ENCODE measurements around the gene PCNT.

The PCNT gene

DNA sequence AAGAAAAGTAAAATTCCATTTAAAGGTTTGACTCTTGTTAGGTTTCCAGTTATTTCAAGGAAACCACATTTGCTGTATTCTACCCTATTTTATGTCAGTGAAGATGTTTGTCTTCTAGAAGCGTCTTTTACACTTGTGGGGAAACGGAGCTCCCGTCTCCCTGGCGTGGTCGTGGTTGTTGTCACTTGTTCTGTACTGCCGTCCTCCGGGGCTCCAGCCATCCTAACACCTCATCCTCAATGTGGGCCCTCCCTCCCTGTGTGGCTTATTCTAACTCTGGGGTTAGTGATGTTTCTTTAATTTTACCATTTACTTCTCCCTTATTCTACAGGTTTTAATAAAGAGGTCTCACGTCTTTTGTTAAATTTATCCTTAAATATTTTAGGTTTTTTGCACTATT, 82.0 kb downstream of the PCNT start:
- no peak for DNase-seq (ENCODE audit: low read depth)

DNA sequence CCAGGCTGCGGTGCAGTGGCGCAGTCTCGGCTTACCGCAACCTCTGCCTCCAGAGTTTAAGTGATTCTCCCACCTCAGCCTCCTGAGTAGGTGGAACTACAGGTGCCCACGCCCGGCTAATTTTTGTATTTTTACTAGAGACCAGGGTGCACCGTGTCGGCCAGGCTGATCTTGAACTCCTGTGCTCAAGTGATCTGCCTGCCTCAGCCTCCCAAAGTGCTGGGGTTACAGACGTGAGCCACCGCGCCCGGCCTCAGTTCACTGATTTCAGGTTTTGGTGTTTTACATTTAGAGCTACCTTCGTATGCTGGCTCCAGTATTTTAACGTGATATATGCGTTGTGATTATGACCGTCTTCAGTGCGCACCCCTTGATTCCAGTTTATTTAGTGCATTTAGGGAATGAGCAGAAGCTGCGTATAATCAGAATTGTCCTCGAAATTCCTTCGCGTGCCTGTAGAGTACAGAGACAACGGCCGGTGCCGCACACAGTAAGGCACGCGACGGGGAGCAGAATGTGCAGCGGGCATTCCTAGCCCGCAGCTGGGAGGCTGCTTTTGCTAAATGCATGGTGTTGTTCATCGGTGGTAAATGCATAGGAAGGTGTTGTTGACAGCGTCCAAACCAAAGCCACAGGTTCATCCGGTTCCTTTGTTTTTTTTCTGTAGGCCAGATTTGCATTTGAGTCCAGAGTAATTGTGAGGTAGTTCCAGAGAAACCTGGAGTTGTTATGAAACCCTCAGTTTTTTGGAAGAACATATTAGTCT, 85.9 kb downstream of the PCNT start:
- no peak for DNase-seq (ENCODE audit: low read depth)

DNA sequence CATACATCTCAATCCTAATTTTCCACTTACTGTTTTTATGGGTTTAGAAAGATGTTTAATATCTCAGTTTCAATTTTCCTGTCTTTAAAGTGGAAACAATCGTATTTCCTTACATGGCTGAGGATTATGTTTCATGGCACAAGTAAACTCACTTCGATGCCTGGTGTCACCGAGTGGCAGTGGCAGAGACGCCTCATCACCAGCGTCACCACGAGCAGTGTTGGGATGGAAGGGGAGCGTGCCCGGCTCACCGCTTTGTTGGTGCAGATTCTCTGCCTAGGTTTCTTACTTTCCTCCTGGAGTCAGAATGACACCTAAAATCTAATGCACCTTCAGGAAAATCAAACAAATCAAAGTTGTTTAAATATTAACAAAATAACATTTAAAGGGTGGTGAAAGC, 86.6 kb downstream of the PCNT start:
- no peak for DNase-seq (ENCODE audit: low read depth)

GRCh38 chr21:46411236-46411635, 87.3 kb downstream of the PCNT start:
- no peak for DNase-seq (ENCODE audit: low read depth)

DNA sequence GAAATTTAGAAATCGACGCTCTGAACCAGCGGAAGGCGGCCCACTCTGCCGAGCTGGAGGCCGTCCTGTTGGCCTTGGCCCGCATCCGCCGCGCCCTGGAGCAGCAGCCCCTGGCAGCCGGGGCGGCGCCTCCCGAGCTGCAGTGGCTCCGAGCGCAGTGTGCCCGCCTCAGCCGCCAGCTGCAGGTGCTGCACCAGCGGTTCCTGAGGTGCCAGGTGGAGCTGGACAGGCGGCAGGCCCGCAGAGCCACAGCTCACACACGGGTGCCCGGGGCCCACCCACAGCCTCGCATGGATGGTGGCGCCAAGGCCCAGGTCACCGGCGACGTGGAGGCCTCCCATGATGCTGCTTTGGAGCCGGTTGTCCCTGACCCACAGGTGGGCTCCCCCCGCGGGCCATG, 87.7 kb downstream of the PCNT start:
- no peak for DNase-seq (ENCODE audit: low read depth)

- no peak for DNase-seq (ENCODE audit: low read depth)
These were observed 88.8 kb downstream of the PCNT start for GRCh38 chr21:46412521-46413364.

- DNase-seq (ENCODE audit: low read depth): no peak
These were observed 89.4 kb downstream of the PCNT start for GRCh38 chr21:46413365-46413696.

GRCh38 chr21:46414965-46415275, 91.0 kb downstream of the PCNT start:
- DNase-seq (ENCODE audit: low read depth): no peak

- no peak for DNase-seq (ENCODE audit: low read depth)
These were observed 92.6 kb downstream of the PCNT start for GRCh38 chr21:46416551-46416950.

- DNase-seq (ENCODE audit: low read depth): no peak
These were observed 94.5 kb downstream of the PCNT start for GRCh38 chr21:46418265-46418946.

- DNase-seq (ENCODE audit: low read depth): no peak
These were observed 96.6 kb downstream of the PCNT start for GRCh38 chr21:46420241-46421190.

GRCh38 chr21:46421191-46421750, 97.3 kb downstream of the PCNT start:
- no peak for DNase-seq (ENCODE audit: low read depth)

- DNase-seq (ENCODE audit: low read depth): no peak
These were observed 98.0 kb downstream of the PCNT start for GRCh38 chr21:46421756-46422555.

DNA sequence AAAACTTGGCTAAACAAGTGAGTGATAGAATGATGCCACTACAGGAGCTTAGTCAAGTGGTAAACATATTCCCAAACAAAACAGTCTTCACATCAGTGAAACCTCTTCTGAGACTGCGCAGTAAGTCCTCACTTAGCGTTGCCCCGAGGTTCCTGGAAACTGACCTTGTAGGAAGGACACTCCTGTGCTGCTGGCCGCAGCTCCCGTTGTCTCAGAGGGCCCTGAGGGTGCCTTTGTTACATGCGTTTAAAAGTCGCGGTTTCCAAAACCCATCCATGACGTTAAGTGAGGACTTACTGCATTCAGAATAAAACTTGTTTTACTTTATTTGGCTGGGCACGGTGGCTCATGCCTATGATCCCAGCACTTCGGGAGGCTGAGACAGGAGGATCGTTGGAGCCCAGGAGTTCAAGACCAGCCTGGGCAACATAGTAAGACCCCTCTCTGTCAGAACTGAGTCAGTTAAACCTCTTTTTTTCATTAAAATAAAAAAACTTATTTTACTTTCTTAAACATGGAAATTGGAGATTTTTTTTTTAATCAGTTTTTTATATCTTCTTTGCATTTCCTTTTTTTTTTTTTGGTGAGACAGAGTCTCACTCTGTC, 98.8 kb downstream of the PCNT start:
- no peak for DNase-seq (ENCODE audit: low read depth)

- no peak for DNase-seq (ENCODE audit: low read depth)
These were observed 99.6 kb downstream of the PCNT start for GRCh38 chr21:46423546-46424038.

DNA sequence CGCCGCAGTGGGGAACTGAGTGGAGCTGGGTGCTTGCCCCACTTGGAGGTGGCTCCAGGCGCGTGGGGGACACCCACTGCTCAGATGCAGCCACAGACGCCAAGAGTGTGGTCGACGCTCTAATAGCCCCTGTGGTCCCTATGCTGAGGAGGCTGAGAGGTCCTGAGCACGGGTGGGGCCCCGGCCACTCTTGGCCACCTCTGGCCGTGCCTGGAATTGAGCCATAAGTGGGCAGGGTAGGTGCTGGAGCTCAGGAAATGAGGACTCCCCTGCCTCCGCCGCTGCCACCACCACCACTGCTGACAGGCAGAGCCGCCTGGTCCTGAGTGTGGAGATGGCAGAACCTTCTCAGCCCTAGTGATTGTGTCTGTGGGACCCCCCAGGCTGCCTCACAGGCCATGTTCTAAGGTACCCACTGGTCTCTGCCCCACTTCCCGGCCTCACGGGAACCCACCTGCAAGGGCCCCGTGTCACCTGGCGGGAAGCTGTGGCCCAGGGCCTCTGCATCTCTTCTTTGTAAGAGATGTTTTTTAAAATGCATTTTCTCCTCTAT, 100.2 kb downstream of the PCNT start:
- no peak for DNase-seq (ENCODE audit: low read depth)

GRCh38 chr21:46424621-46425020, 100.7 kb downstream of the PCNT start:
- DNase-seq (ENCODE audit: low read depth): no peak

- no peak for DNase-seq (ENCODE audit: low read depth)
These were observed 101.1 kb downstream of the PCNT start for GRCh38 chr21:46425041-46425440.

DNA sequence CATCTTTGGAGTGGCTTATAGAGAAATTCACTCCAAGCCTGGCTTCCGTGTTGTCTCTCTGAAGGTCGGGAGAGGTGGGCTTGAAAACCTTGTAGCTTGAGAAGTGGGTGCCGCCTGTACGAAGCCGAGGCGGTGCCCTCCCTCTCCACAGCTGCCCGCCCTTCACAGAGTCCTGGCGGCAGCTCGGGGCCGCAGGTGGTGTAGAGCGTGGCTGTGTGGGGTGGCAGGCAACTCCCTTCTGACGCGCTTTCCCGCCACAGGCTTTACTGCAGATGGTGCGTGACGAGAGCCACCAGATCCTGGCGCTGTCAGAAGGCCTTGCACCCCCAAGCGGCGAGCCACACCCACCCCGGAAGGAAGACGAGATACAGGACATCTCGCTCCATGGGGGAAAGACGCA, 101.6 kb downstream of the PCNT start:
- DNase-seq (ENCODE audit: low read depth): no peak
